Uterus (tissue), 4 donors: ENCODE data around the gene JPH3. TPM values are rescaled to one million over a fixed set of nuclear protein-coding genes. Genes with fewer than 3 reads are reported as not detected.

Experiments
- DNase-seq, 2 donors: peaks; one replicate each; pipeline ENCODE4 v3.0.0-alpha.2; 2019 to 2020
- H3K27ac ChIP-seq, 2 donors: fragments of 200-600 bp; sonication (generic); 1 replicate in 1 of 2; 2 replicates in 1 of 2; pipeline ENCODE4 v1.5.1; 2016 to 2018
- H3K27me3 ChIP-seq, 2 donors: fragments of 200-600 bp; sonication (generic); one replicate each; pipeline ENCODE4 v1.5.1; 2018 to 2019; ENCODE audit warnings: control low read depth in 1 of 2
- H3K36me3 ChIP-seq, 2 donors: fragments of 200-600 bp; sonication (generic); one replicate each; pipeline ENCODE4 v1.5.1; 2019; ENCODE audit warnings: control low read depth in 1 of 2
- H3K4me1 ChIP-seq, 2 donors: fragments of 200-600 bp; sonication (generic); one replicate each; pipeline ENCODE4 v1.5.1; 2018 to 2019; ENCODE audit warnings: control low read depth in 1 of 2
- H3K4me3 ChIP-seq, 2 donors: fragments of 200-600 bp; sonication (generic); 1 replicate in 1 of 2; 2 replicates in 1 of 2; pipeline ENCODE4 v1.5.1; 2018 to 2019; ENCODE audit warnings: mild to moderate bottlenecking in 1 of 2
- H3K9me3 ChIP-seq, 2 donors: fragments of 200-600 bp; sonication (generic); one replicate each; pipeline ENCODE4 v1.5.1; 2019; ENCODE audit warnings: control low read depth in 1 of 2
- CTCF ChIP-seq, 4 experiments: fragments of 200-600 bp in 2 of 4; fragments of 450-650 bp in 2 of 4; sonication (generic) in 2 of 4; IDR thresholded peaks; one replicate each; pipeline ENCODE4 v1.5.1; 2016 to 2019; ENCODE audit warnings: antibody characterized with exemption in 4 of 4, mild to moderate bottlenecking in 2 of 4, moderate library complexity in 1 of 4
- POLR2A ChIP-seq, 2 donors: fragments of 450-650 bp; IDR thresholded peaks; one replicate each; pipeline ENCODE4 v1.6.1; 2016; ENCODE audit warnings: antibody characterized with exemption in 2 of 2, mild to moderate bottlenecking in 1 of 2, moderate library complexity in 1 of 2
- intact Hi-C: fragments of 100-400 bp; cut with DNase I; formaldehyde crosslinking; loops from one replicate; pipeline ENCODE4 v1.15.1; 2023; ENCODE audit warnings: low total_unique reads
- total RNA-seq, 4 donors: library from RNA; depleted of rRNA in 3 of 4; stranded (reverse); fragments of >200 nt in 3 of 4; gene quantifications; one replicate each; pipeline versions ENCODE4 v1.1.0 to v1.2.4, GENCODE V29; 2014 to 2023
- donor health status: DM: yes; HTN: yes; CAD: no.

Gene JPH3
- total RNA-seq, 4 donors from 2014 or later = 0.27 to 1.1 TPM; not detected in 2

GRCh38 chr16:87600246-87600645 is 2.1 kb upstream of the JPH3 start:
- Histone ChIP-seq H3K9me3 (no peaks in the 10 kb centered on the region), H3K36me3 (no peaks in the 10 kb centered on the region), H3K4me3 (no peak overlapping the region), H3K27me3 (peaks cover 15% of the 10 kb centered on the region in 2 donors), H3K27ac (no peak overlapping the region), H3K4me1 (peaks cover 0 to 6% of the 10 kb centered on the region in 2 donors)
- intact Hi-C loops = no loop called here
- TF ChIP-seq CTCF (IDR thresholded peaks at IDR 0.05) (no peak), POLR2A (IDR thresholded peaks at IDR 0.05) (no peak)
- no peak for DNase-seq

GRCh38 chr16:87601401-87601981 is 817 bp upstream of the JPH3 start:
- Histone ChIP-seq H3K27ac (no peak overlapping the region), H3K27me3 (peaks cover 15% of the 10 kb centered on the region in 2 donors), H3K4me3 (no peak overlapping the region), H3K9me3 (no peaks in the 10 kb centered on the region), H3K36me3 (no peaks in the 10 kb centered on the region), H3K4me1 (peaks cover 0 to 6% of the 10 kb centered on the region in 2 donors)
- no peak for DNase-seq
- intact Hi-C loops = no loop called here
- no peak for TF ChIP-seq CTCF (IDR thresholded peaks at IDR 0.05)

- intact Hi-C loops = no loop called here
- no peak for DNase-seq
- TF ChIP-seq CTCF (IDR thresholded peaks at IDR 0.05) (no peak), POLR2A (IDR thresholded peaks at IDR 0.05) (no peak)
- no peaks in the 10 kb centered on the region for H3K36me3 ChIP-seq
- H3K27ac ChIP-seq = no peak overlapping the region
- peaks cover 15% of the 10 kb centered on the region in 2 donors for H3K27me3 ChIP-seq
- H3K9me3 ChIP-seq = no peaks in the 10 kb centered on the region
- peaks cover 0 to 6% of the 10 kb centered on the region in 2 donors for H3K4me1 ChIP-seq
- H3K4me3 ChIP-seq = no peak overlapping the region
Observed at GRCh38 chr16:87602821-87603683, 744 bp downstream of the JPH3 start.

GRCh38 chr16:87603684-87604633 is 1.7 kb downstream of the JPH3 start:
- no peak overlapping the region for H3K4me3 ChIP-seq
- DNase-seq = no peak
- H3K27me3 ChIP-seq = peaks cover 15% of the 10 kb centered on the region in 2 donors
- no peak for TF ChIP-seq POLR2A (IDR thresholded peaks at IDR 0.05)
- TF ChIP-seq CTCF (IDR thresholded peaks at IDR 0.05) = no peak
- no peaks in the 10 kb centered on the region for H3K36me3 ChIP-seq
- no peak overlapping the region for H3K27ac ChIP-seq
- no peaks in the 10 kb centered on the region for H3K9me3 ChIP-seq
- H3K4me1 ChIP-seq = peaks cover 0 to 6% of the 10 kb centered on the region in 2 donors
- intact Hi-C loops = no loop called here
